ENCODE data around the gene NFE2L2. TPM values are rescaled to one million over a fixed set of nuclear protein-coding genes. Genes with fewer than 3 reads are reported as not detected.

NFE2L2 gene
- total RNA-seq, 1 donor from 2014 or later: 89.3 TPM

DNA sequence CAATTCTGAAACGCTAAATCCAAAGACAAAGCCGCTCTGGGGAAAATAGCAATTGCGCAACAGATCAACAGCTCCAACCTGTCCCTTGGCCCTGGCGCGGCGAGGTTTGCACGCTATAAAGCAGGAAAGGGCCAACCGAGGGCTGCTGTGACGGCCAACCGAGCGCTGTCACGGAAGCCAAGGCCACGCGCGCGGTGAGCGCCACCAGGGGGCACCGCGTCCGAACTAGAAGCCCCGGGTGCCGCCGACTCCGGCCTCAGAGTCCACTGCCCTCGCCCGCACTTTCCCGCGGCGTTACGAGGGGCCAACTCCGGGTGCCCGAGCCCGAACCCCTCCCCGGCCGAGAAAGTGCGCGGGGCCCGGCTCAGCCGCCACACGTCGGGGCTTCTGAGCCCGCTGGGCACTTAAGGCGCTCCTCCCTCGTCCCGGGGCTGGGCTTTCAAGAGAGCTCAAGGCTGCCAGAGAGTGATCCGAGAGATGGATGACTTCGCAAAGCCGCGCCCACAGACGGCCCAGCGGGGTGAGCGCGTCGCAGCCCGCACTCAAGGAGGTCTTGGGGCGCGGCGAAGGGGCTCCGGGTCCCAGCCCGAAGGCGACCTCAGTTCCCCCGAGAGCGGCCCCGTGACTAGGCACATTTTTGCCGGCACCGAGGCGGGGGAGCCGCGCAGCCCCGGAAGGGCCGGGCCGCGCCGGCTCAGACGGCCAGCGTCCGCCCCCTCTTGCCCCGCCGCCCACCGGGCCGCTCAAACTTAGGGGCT is 897 bp downstream of the NFE2L2 start:
- Mint-ChIP-seq H3K27ac (peak overlapping the region; percentile 100), H3K27me3 (no peaks in the 10 kb centered on the region), H3K4me3 (peak overlapping the region; percentile 97), H3K9me3 (no peaks in the 10 kb centered on the region), H3K4me1 (peaks cover 59% of the 10 kb centered on the region), H3K36me3 (ENCODE audit: low read depth) (peaks cover 31% of the 10 kb centered on the region)
- TF ChIP-seq, protein P1, sequence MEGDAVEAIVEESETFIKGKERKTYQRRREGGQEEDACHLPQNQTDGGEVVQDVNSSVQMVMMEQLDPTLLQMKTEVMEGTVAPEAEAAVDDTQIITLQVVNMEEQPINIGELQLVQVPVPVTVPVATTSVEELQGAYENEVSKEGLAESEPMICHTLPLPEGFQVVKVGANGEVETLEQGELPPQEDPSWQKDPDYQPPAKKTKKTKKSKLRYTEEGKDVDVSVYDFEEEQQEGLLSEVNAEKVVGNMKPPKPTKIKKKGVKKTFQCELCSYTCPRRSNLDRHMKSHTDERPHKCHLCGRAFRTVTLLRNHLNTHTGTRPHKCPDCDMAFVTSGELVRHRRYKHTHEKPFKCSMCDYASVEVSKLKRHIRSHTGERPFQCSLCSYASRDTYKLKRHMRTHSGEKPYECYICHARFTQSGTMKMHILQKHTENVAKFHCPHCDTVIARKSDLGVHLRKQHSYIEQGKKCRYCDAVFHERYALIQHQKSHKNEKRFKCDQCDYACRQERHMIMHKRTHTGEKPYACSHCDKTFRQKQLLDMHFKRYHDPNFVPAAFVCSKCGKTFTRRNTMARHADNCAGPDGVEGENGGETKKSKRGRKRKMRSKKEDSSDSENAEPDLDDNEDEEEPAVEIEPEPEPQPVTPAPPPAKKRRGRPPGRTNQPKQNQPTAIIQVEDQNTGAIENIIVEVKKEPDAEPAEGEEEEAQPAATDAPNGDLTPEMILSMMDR (IDR thresholded peaks at IDR 0.05): no peak
- DNase-seq (peak; percentile 97), ATAC-seq (ENCODE audit: low read depth) (peak; percentile 53)
- ChIA-PET CTCF (interaction anchor here (0.6 to 6.3 kb wide), 23 partner anchors 8 to 459 kb away, joined by 3 to 143 read pairs (median 5); partner anchors contain the start of gene HNRNPA3), POLR2A (interaction anchor here (0.5 to 7.8 kb wide), 32 partner anchors 9 to 1187 kb away, joined by 3 to 255 read pairs (median 10); partner anchors contain the start of genes AGPS, HNRNPA3, PJVK and PRKRA)
- intact Hi-C loops (cut with micrococcal nuclease): loop anchor here (1.0 to 5.0 kb wide), 13 partner anchors 17 to 1215 kb away; partner anchors contain the start of genes AGPS, FKBP7 and HNRNPA3

DNA sequence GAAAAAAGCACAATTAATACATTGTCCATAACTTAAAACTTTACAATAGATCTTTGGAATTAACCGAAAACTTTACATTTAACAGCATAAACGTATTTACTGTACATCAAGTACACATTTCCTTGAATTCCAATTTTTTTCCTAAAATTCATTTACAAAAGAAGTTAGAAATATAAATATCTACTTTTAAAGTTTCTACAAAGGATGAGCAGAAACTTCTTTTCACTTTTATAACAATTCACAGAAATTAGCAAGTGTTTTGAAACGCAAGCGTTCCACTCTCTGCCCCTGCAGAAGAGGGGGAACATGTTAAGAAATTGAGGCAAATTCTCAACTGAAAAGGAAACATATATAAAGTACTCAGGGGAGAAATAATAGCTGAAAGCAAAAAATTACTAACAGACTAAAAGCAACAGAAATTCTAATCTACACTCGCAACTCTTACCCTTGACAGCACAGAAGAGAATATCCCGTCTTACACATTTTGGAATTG is 1.5 kb downstream of the NFE2L2 start:
- no peak for DNase-seq
- Mint-ChIP-seq H3K4me1 (peaks cover 63% of the 10 kb centered on the region), H3K4me3 (peak overlapping the region; percentile 97), H3K9me3 (peaks cover 2% of the 10 kb centered on the region), H3K27me3 (no peaks in the 10 kb centered on the region), H3K36me3 (ENCODE audit: low read depth) (peaks cover 36% of the 10 kb centered on the region), H3K27ac (peak overlapping the region; percentile 99)
- ChIA-PET CTCF (interaction anchor here (0.6 to 6.3 kb wide), 20 partner anchors 8 to 153 kb away, joined by 3 to 143 read pairs (median 6); partner anchors contain the start of gene HNRNPA3), POLR2A (interaction anchor here (0.5 to 7.8 kb wide), 27 partner anchors 9 to 371 kb away, joined by 3 to 255 read pairs (median 15); partner anchors contain the start of genes AGPS and HNRNPA3)
- ATAC-seq (ENCODE audit: low read depth): no peak
- TF ChIP-seq, protein P1 (IDR thresholded peaks at IDR 0.05): no peak
- intact Hi-C loops (cut with micrococcal nuclease): loop anchor here (1.0 to 5.0 kb wide), 9 partner anchors 23 to 461 kb away; partner anchors contain the start of genes AGPS and HNRNPA3

DNA sequence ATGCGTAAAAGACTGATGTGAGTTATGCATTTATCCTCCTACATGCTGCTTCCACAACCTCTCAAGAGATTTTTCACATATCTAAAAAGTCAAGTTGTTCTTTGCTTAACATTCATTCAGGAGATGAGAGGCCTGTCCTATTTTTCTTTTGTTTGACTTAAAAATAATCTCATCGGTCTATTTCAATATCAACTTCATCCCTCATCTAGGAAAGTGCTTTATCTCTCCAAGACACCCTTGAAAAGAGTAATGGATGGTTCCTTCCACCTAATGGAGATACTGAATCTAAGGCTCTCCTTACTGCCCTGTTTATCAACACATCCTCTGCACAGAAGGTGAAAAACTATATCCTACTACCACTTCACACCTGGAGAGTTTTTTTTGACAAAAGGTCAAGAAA is 2.4 kb downstream of the NFE2L2 start:
- ATAC-seq (ENCODE audit: low read depth) (no peak), DNase-seq (no peak)
- H3K9me3 Mint-ChIP-seq: peaks cover 2% of the 10 kb centered on the region
- H3K27me3 Mint-ChIP-seq: no peaks in the 10 kb centered on the region
- H3K27ac Mint-ChIP-seq: peak overlapping the region; percentile 99
- ChIA-PET POLR2A (interaction anchor here (1.6 to 7.8 kb wide), 4 partner anchors 20 to 49 kb away, joined by 4 to 212 read pairs (median 54); partner anchors contain the start of gene HNRNPA3), CTCF (interaction anchor here (2.6 to 6.3 kb wide), 5 partner anchors 23 to 97 kb away, joined by 13 to 143 read pairs (median 29); partner anchors contain the start of gene HNRNPA3)
- peaks cover 70% of the 10 kb centered on the region for H3K4me1 Mint-ChIP-seq
- TF ChIP-seq, protein P1 (IDR thresholded peaks at IDR 0.05): no peak
- peaks cover 39% of the 10 kb centered on the region for H3K36me3 Mint-ChIP-seq (ENCODE audit: low read depth)
- intact Hi-C loops (cut with micrococcal nuclease): loop anchor here (2.0 to 5.0 kb wide), 2 partner anchors 35 to 131 kb away; partner anchors contain the start of gene AGPS
- peak overlapping the region; percentile 97 for H3K4me3 Mint-ChIP-seq

DNA sequence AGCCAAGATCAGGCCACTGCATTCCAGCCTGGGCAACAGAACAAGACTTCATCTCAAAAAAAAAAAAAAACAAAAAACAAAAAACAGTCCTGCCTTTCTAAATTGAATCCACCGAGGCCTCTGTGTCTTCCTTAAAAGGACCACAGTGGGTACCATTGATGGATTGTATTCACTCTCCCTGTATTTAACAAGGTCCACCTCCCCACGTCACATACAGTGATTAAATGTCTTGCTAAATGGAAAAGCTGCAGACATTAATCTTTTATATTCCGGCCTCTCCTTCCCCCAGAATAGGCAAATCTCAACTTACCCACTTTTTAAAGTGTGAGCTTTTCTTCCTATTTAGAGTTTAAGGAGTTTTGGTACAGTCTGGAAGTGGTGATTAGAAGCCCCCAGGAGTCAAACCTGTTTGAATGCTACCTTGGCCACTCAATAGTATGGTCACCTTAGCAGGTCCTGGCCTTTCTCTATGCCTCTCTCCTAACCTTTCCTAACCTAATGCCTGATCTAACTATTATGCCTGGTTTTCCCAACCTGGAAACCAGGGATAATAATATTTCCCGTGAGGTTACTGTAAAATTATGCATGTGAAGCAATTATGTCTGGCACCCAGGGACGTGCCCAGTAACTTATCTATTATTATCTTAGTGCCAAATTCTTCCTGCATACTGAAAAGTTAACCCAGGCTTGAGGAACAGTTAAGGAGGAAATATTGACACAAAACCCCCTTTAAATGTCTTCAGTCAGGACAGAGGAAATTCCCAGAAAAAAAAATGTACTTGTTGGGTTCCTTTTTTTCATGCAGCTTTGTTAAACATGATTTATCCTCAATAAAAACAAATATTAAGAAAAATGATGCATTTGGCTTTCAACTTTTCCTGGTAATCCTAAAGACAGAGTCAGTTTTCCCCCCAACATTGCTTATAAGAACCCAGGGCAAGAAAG is 3.1 kb downstream of the NFE2L2 start:
- H3K27ac Mint-ChIP-seq: peak overlapping the region; percentile 99
- no peak for DNase-seq
- peaks cover 70% of the 10 kb centered on the region for H3K4me1 Mint-ChIP-seq
- ChIA-PET POLR2A (interaction anchor here (0.6 to 7.8 kb wide), 4 partner anchors 11 to 54 kb away, joined by 4 to 212 read pairs (median 7); partner anchors contain the start of gene HNRNPA3), CTCF (interaction anchor here (2.6 to 4.2 kb wide), 2 partner anchors 22 to 35 kb away, joined by 29 to 41 read pairs; no protein-coding TSS in a partner anchor)
- peaks cover 41% of the 10 kb centered on the region for H3K36me3 Mint-ChIP-seq (ENCODE audit: low read depth)
- no peaks in the 10 kb centered on the region for H3K27me3 Mint-ChIP-seq
- peaks cover 2% of the 10 kb centered on the region for H3K9me3 Mint-ChIP-seq
- intact Hi-C loops (cut with micrococcal nuclease): loop anchor here (2.0 to 5.0 kb wide), 2 partner anchors 34 to 131 kb away; partner anchors contain the start of gene AGPS
- ATAC-seq (ENCODE audit: low read depth): no peak
- H3K4me3 Mint-ChIP-seq: peak overlapping the region; percentile 97
- TF ChIP-seq, protein P1 (IDR thresholded peaks at IDR 0.05): no peak
